Measurements from ENCODE around the gene PABPN1. TPM values are rescaled to one million over a fixed set of nuclear protein-coding genes. Genes with fewer than 3 reads are reported as not detected.

The PABPN1 gene
- total and polyA plus RNA-seq, 2 of the 13 experiments (the other 11 are each of a cell fraction or from before 2014, with no cell fraction given): 233 to 524 TPM

DNA sequence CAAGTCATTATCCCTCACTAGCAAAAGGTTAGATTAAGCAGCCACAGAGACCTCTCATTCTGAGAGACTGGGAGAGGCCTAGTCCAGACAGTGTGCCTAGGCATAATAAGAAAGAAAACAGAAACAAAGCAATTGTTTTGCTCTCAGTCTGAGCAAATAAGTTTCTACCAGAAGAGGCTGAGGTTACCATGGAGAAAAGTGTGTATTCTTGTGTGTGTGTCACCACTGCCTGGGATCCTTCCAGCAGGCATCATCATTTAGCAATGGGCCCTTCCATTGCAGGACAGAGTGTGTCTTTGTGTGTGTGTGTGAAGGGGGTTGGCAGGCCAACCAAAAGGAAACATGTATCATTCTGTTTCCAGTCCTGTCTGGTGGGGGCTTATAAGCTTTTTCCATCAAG is 40.1 kb downstream of the PABPN1 start:
- no peak overlapping the region for H2AFZ ChIP-seq (ENCODE audit: low read length)
- no peak overlapping the region for H3K9ac ChIP-seq (ENCODE audit: insufficient read depth, low read depth, low read length)
- no peak for DNase-seq (ENCODE audit: low spot score)
- BruUV-seq (replicated peaks): no TSS peak
- CTCF ChIA-PET (ENCODE audit: low intra/inter-chr PET ratio, low total read pairs): interaction anchor here (1.8 to 1.9 kb wide), 2 partner anchors 33 to 96 kb away, joined by 7 to 8 read pairs; no protein-coding TSS in a partner anchor
- TF ChIP-seq SMC3 (IDR thresholded peaks at IDR 0.05; ENCODE audit: low read length): peak; percentile 7; the same call in 1 of the 2 replicates
- TF ChIP-seq, protein P1, sequence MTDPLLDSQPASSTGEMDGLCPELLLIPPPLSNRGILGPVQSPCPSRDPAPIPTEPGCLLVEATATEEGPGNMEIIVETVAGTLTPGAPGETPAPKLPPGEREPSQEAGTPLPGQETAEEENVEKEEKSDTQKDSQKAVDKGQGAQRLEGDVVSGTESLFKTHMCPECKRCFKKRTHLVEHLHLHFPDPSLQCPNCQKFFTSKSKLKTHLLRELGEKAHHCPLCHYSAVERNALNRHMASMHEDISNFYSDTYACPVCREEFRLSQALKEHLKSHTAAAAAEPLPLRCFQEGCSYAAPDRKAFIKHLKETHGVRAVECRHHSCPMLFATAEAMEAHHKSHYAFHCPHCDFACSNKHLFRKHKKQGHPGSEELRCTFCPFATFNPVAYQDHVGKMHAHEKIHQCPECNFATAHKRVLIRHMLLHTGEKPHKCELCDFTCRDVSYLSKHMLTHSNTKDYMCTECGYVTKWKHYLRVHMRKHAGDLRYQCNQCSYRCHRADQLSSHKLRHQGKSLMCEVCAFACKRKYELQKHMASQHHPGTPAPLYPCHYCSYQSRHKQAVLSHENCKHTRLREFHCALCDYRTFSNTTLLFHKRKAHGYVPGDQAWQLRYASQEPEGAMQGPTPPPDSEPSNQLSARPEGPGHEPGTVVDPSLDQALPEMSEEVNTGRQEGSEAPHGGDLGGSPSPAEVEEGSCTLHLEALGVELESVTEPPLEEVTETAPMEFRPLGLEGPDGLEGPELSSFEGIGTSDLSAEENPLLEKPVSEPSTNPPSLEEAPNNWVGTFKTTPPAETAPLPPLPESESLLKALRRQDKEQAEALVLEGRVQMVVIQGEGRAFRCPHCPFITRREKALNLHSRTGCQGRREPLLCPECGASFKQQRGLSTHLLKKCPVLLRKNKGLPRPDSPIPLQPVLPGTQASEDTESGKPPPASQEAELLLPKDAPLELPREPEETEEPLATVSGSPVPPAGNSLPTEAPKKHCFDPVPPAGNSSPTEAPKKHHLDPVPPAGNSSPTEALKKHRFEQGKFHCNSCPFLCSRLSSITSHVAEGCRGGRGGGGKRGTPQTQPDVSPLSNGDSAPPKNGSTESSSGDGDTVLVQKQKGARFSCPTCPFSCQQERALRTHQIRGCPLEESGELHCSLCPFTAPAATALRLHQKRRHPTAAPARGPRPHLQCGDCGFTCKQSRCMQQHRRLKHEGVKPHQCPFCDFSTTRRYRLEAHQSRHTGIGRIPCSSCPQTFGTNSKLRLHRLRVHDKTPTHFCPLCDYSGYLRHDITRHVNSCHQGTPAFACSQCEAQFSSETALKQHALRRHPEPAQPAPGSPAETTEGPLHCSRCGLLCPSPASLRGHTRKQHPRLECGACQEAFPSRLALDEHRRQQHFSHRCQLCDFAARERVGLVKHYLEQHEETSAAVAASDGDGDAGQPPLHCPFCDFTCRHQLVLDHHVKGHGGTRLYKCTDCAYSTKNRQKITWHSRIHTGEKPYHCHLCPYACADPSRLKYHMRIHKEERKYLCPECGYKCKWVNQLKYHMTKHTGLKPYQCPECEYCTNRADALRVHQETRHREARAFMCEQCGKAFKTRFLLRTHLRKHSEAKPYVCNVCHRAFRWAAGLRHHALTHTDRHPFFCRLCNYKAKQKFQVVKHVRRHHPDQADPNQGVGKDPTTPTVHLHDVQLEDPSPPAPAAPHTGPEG (CRISPR knock-in tag; IDR thresholded peaks at IDR 0.05): no peak
- H3K27ac ChIP-seq (ENCODE audit: extremely low read length, insufficient read depth, low read length): no peak overlapping the region
- no peak for ATAC-seq
- H3K4me3 ChIP-seq (replicated peaks in 1 of 3; ENCODE audit: insufficient read depth in 1 of 3, low read depth in 2 of 3, low read length in 3 of 3): no peak overlapping the region
- no peaks in the 10 kb centered on the region for H3K36me3 ChIP-seq (replicated peaks in 1 of 2; ENCODE audit: control insufficient read depth in 1 of 2, insufficient read depth in 2 of 2, low read length in 2 of 2)
- POLR2A ChIA-PET: no interaction called here
- H3K79me2 ChIP-seq (ENCODE audit: insufficient read depth, low read length): no peaks in the 10 kb centered on the region
- in situ Hi-C loops (cut with HindIII; ENCODE audit: extremely low pct_ligation_motif_present, low pct_unique_long_range_greater_than_20kb): no loop called here
- intact Hi-C loops (cut with micrococcal nuclease; ENCODE audit: unreplicated experiment): loop anchor here (2.0 kb wide), 1 partner anchor 33 kb away; no protein-coding TSS in a partner anchor
- no peaks in the 10 kb centered on the region for H3K9me3 ChIP-seq (ENCODE audit: low read length)
- H4K20me1 ChIP-seq (ENCODE audit: insufficient read depth, low read length): no peaks in the 10 kb centered on the region
- no peak for FAIRE-seq
- peaks cover 51 to 92% of the 10 kb centered on the region in 2 experiments for H3K27me3 ChIP-seq (ENCODE audit: control insufficient read depth in 1 of 2, insufficient read depth in 2 of 2, low read length in 2 of 2)
- H3K4me2 ChIP-seq (ENCODE audit: low read depth, low read length): no peak overlapping the region
- H3K4me1 ChIP-seq (ENCODE audit: insufficient read depth, low read length): peaks cover 30% of the 10 kb centered on the region
